GM18499 (cell line): Measurements from ENCODE around the gene PDIA2.
"Not testable (repeated sequence)": the region's sequence is repeated elsewhere in the genome, so short reads cannot be mapped to it uniquely, and the experiment has no call there.

Experiments
- ATAC-seq: cut with Tn5 transposase; IDR thresholded peaks from one replicate; pipeline ENCODE4 v1.9.1; 2021; ENCODE audit warnings: moderate number of reproducible peaks; ENCODE audit not compliant: insufficient read depth, unreplicated experiment

Gene PDIA2

DNA sequence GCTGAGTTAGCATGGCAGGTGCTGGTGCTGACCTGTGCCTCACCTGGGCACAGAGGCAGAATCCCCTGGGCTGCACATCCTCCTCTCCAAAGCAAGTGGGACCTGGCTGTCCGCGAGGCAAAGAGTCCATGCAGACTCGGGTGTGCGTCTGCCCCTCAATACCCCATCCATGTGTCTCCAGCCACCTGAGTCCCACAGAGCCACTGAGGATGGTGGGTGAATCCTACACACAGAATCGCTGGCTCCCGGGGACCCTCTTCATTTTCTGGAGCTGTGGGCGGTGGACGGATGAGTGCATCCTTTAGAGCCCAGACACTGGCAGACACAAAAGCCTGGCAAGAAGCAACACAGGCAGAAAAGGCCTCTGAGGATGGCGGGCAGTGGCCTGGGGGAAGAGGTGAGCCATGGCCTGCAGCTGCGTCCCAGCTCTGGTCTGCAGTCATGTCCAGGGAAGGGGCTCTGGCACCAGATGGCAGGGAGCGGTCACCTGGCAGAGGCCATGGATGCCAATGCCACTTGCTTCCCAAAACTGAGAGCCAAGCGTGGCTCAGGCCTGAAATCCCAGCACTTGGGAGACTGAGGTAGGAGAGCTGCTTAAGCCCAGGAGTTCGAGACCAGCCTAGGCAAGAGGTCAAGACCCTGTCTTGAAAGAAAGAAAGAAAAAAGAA lies 39.6 kb downstream of the PDIA2 start:
- no peak for ATAC-seq

GRCh38 chr16:324201-324450 lies 41.2 kb downstream of the PDIA2 start:
- ATAC-seq = no peak

GRCh38 chr16:324451-325334 lies 41.7 kb downstream of the PDIA2 start:
- no peak for ATAC-seq

DNA sequence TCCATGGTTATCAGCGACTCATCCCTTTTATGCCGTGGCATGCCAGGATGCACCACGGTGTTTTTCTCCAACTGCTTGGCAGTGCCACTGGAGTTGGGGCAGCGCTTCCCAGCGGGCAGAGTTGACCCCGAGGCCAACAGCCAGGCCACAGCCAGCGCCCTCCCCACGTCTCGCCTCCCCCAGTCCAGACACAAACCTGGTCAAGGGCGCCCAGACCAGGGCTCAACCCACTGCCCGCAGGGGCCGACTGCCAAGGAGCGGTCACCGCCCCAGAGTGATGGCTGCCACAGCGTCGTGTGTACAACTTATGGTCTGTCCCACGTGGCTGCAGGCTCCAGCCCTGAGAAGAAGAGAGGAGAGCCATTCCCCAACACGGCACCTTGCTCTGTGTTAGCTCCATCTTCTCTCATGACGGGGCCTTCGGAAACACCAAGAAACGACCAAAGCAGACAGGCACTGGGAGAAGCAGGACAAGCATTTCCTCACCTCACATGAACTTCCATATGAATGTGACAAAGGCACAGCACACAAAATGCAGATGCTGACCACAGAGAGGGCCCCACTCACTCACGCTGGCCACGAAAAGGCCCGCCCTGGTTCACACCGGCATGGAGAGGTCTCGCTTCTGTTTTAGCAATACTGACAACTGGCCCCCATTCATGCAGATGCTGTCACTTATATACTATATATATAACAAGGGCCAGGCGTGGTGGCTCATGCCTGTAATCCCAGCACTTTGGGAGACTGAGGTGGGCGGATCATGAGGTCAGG lies 42.6 kb downstream of the PDIA2 start:
- no peak for ATAC-seq

- no peak for ATAC-seq
Observed at GRCh38 chr16:330741-331140, 47.8 kb downstream of the PDIA2 start.

DNA sequence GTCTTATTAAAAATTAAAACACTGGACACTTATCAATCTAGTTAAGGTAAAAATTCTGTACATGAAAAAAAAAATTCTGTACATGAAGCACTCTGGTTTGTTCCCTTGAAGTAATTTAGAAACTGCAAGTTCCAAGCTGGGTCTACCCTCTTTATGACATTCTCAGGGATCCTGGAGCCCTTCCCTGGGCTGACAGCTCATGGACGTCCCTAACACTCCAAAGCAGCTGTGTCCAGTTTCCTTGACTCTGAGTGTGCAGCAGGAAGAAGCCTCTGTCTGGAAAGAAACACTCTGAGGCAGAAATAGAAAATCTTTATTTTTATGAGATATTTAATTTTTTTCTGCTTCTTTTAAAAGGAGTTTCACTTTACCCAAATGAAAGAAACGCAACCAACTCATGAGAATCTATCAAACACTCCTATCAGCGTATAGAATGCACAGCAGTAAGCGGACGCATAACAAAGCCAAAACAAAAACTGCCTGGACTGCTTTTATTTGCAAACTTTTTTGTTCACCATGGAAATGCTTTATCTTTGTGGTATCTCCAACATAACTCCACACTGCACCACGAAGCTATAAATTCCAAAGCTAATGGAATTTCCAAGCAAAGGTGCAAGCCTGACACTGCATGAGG lies 48.3 kb downstream of the PDIA2 start:
- not testable (repeated sequence) for ATAC-seq

DNA sequence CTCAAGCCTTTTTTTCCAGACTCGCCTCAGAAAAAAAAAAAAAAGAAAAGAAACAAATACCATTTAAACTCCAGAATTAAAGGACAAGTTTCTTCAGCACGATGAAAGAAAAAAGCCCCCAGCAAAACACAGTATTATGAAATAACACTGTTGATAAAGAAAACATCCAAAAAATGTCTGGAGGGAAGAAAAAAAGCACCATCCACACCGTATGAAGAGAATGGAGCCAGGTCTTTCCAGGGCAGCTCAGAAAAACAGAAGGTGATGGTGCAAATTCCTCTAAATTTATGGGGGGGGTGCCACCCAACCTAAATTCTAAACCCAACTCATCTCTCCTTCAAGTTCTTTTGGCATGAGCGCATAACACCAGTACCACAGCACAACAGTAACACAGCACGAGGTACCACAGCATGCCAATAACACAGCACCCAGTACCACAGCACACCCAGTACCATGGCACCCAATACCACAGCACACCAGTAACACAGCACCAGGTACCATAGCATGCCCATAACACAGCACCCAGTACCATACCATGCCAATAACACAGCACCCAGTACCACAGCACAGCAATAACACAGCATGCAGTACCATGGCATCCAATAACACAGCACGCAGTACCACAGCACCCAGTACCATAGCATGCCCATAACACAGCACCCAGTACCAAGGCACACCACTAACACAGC lies 50.6 kb downstream of the PDIA2 start:
- no peak for ATAC-seq

- ATAC-seq = not testable (repeated sequence)
Observed at GRCh38 chr16:334164-334832, 51.3 kb downstream of the PDIA2 start.

GRCh38 chr16:334861-335632 lies 52.1 kb downstream of the PDIA2 start:
- ATAC-seq = not testable (repeated sequence)

DNA sequence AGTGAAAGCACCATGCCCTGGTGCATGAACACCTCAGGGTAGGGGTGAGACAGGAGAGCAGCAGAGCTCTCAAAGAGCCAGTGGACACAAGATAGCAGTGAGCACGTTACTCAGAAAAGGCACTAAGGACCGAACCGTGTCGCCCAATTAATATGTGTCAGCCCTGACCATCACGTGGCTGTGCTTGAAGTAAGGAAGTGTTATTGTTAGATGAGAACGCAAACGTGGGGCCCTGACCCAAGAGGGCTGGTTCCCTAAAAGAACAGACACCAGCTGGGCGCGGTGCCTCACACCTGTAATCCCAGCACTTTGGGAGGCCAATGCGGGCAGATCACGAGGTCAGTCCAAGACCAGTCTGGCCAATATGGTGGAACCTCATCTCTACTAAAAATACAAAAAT lies 53.3 kb downstream of the PDIA2 start:
- no peak for ATAC-seq
